K562 (cell line): ENCODE measurements around the gene ZFP62. TPM values are rescaled to one million over a fixed set of nuclear protein-coding genes. Genes with fewer than 3 reads are reported as not detected.
A peak's percentile ranks its signal among the peaks of the same experiment; 100 is the strongest.

Source experiments
- ERF ChIP-seq: fragments of 450-650 bp; formaldehyde crosslinking; IDR thresholded peaks from 2 replicates; pipeline ENCODE4 v1.4.0; 2020; ENCODE audit warnings: mild to moderate bottlenecking, mixed read lengths
- HMBOX1 ChIP-seq: sonication (generic); IDR thresholded peaks from 2 replicates; pipeline ENCODE4 v1.6.1; 2016
- PTRF ChIP-seq: fragments of 450-650 bp; IDR thresholded peaks from 2 replicates; pipeline ENCODE4 v1.6.1; 2016; ENCODE audit warnings: mild to moderate bottlenecking, missing genetic modification characterization, missing compliant biosample characterization
- RBM34 ChIP-seq: fragments of 200-400 bp; formaldehyde crosslinking; IDR thresholded peaks from 2 replicates; pipeline ENCODE4 v1.6.1; 2018; ENCODE audit warnings: low read length, borderline replicate concordance; ENCODE audit not compliant: insufficient read depth
- SRSF7 ChIP-seq: fragments of 200-400 bp; formaldehyde crosslinking; optimal IDR thresholded peaks from 2 replicates; pipeline ENCODE3; 2017; ENCODE audit warnings: mild to moderate bottlenecking, low read depth, low read length
- TGIF2 ChIP-seq: sonication (generic); formaldehyde crosslinking; IDR thresholded peaks from 2 replicates; pipeline ENCODE4 v1.8.1; 2022; ENCODE audit warnings: mild to moderate bottlenecking, missing genetic modification reagents, moderate library complexity
- YBX1 ChIP-seq: fragments of 450-650 bp; IDR thresholded peaks from 2 replicates; pipeline ENCODE4 v1.7.1; 2016; ENCODE audit warnings: mild to moderate bottlenecking
- ZC3H11A ChIP-seq: IDR thresholded peaks from 2 replicates; pipeline ENCODE4 v1.6.1; 2012; ENCODE audit warnings: low read depth, low read length, improper control_type of control experiment
- ZC3H8 ChIP-seq: fragments of 450-650 bp; IDR thresholded peaks from 2 replicates; pipeline ENCODE4 v1.6.1; 2017
- ZNF165 ChIP-seq: fragments of 250-450 bp; sonication (Bioruptor Pico); IDR thresholded peaks from 2 replicates; pipeline ENCODE4 v1.4.0; 2020; ENCODE audit warnings: borderline replicate concordance
- polyA plus RNA-seq, 8 experiments: library from polyadenylated mRNA; depleted of rRNA in 4 of 8; stranded (reverse) in 5 of 8; unstranded in 3 of 8; fragments of >200 nt; fragmentation: Nextera tagmentation in 2 of 8; fragmentation: Illumina TruSeq in 1 of 8; extraction: Ambion mirVana in 2 of 8; extraction: Trizol in 1 of 8; gene quantifications; 2 replicates each; pipeline versions ENCODE4 v1.2.1 to v1.2.3, GENCODE V29; 2011 to 2014; ENCODE audit warnings: inconsistent platforms in 1 of 8, missing spikeins in 1 of 8
- total RNA-seq, 7 experiments: library from RNA; depleted of rRNA in 6 of 7; stranded (reverse); fragments of >200 nt in 6 of 7; fragmentation: Illumina TruSeq in 2 of 7; extraction: Trizol in 2 of 7; gene quantifications; 2 replicates each; pipeline versions ENCODE4 v1.2.1 to v1.2.3, GENCODE V29; 2011 to 2021; ENCODE audit warnings: low replicate concordance in 1 of 7
- TF ChIP-seq, protein P1 (sequence below): fragments of 250-450 bp; sonication (Bioruptor Pico); IDR thresholded peaks from 2 replicates; pipeline ENCODE4 v1.4.0; 2020
- TF ChIP-seq, protein P2 (sequence below): fragments of 450-650 bp; IDR thresholded peaks from 2 replicates; pipeline ENCODE4 v1.6.1; 2017; ENCODE audit warnings: mild to moderate bottlenecking, moderate library complexity
- TF ChIP-seq, protein P3 (sequence below), 2 experiments: fragments of 450-650 bp in 1 of 2; IDR thresholded peaks; 2 replicates each; pipeline ENCODE4 v1.6.1; 2011 to 2017; ENCODE audit warnings: low read depth in 2 of 2, antibody characterized with exemption in 1 of 2, borderline replicate concordance in 1 of 2, low read length in 1 of 2, mild to moderate bottlenecking in 1 of 2, mixed read lengths in 1 of 2; ENCODE audit not compliant: control insufficient read depth in 1 of 2

The ZFP62 gene
- total and polyA plus RNA-seq, 9 of the 15 experiments (the other 6 are each of a cell fraction or from before 2014, with no cell fraction given), result 12.2 to 37.5 (median 25.0) TPM

- TF ChIP-seq, protein P1, sequence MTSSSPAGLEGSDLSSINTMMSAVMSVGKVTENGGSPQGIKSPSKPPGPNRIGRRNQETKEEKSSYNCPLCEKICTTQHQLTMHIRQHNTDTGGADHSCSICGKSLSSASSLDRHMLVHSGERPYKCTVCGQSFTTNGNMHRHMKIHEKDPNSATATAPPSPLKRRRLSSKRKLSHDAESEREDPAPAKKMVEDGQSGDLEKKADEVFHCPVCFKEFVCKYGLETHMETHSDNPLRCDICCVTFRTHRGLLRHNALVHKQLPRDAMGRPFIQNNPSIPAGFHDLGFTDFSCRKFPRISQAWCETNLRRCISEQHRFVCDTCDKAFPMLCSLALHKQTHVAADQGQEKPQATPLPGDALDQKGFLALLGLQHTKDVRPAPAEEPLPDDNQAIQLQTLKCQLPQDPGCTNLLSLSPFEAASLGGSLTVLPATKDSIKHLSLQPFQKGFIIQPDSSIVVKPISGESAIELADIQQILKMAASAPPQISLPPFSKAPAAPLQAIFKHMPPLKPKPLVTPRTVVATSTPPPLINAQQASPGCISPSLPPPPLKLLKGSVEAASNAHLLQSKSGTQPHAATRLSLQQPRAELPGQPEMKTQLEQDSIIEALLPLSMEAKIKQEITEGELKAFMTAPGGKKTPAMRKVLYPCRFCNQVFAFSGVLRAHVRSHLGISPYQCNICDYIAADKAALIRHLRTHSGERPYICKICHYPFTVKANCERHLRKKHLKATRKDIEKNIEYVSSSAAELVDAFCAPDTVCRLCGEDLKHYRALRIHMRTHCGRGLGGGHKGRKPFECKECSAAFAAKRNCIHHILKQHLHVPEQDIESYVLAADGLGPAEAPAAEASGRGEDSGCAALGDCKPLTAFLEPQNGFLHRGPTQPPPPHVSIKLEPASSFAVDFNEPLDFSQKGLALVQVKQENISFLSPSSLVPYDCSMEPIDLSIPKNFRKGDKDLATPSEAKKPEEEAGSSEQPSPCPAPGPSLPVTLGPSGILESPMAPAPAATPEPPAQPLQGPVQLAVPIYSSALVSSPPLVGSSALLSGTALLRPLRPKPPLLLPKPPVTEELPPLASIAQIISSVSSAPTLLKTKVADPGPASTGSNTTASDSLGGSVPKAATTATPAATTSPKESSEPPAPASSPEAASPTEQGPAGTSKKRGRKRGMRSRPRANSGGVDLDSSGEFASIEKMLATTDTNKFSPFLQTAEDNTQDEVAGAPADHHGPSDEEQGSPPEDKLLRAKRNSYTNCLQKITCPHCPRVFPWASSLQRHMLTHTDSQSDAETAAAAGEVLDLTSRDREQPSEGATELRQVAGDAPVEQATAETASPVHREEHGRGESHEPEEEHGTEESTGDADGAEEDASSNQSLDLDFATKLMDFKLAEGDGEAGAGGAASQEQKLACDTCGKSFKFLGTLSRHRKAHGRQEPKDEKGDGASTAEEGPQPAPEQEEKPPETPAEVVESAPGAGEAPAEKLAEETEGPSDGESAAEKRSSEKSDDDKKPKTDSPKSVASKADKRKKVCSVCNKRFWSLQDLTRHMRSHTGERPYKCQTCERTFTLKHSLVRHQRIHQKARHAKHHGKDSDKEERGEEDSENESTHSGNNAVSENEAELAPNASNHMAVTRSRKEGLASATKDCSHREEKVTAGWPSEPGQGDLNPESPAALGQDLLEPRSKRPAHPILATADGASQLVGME, result peak; percentile 65; the same call in 1 of the 2 replicates
- TF ChIP-seq HMBOX1 (no peak), YBX1 (no peak), PTRF (tag) (no peak), ZC3H11A (no peak), RBM34 (no peak), ZC3H8 (no peak), TGIF2 (CRISPR knock-in tag) (no peak), ERF (CRISPR knock-in tag) (0 out of 2 replicates have a peak, but pooled peaks have one; percentile 47), ZNF165 (CRISPR knock-in tag) (no peak), SRSF7 (no peak)
- TF ChIP-seq, protein P2, sequence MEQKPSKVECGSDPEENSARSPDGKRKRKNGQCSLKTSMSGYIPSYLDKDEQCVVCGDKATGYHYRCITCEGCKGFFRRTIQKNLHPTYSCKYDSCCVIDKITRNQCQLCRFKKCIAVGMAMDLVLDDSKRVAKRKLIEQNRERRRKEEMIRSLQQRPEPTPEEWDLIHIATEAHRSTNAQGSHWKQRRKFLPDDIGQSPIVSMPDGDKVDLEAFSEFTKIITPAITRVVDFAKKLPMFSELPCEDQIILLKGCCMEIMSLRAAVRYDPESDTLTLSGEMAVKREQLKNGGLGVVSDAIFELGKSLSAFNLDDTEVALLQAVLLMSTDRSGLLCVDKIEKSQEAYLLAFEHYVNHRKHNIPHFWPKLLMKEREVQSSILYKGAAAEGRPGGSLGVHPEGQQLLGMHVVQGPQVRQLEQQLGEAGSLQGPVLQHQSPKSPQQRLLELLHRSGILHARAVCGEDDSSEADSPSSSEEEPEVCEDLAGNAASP, result no peak
- TF ChIP-seq, protein P3, sequence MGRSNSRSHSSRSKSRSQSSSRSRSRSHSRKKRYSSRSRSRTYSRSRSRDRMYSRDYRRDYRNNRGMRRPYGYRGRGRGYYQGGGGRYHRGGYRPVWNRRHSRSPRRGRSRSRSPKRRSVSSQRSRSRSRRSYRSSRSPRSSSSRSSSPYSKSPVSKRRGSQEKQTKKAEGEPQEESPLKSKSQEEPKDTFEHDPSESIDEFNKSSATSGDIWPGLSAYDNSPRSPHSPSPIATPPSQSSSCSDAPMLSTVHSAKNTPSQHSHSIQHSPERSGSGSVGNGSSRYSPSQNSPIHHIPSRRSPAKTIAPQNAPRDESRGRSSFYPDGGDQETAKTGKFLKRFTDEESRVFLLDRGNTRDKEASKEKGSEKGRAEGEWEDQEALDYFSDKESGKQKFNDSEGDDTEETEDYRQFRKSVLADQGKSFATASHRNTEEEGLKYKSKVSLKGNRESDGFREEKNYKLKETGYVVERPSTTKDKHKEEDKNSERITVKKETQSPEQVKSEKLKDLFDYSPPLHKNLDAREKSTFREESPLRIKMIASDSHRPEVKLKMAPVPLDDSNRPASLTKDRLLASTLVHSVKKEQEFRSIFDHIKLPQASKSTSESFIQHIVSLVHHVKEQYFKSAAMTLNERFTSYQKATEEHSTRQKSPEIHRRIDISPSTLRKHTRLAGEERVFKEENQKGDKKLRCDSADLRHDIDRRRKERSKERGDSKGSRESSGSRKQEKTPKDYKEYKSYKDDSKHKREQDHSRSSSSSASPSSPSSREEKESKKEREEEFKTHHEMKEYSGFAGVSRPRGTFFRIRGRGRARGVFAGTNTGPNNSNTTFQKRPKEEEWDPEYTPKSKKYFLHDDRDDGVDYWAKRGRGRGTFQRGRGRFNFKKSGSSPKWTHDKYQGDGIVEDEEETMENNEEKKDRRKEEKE (IDR thresholded peaks at IDR 0.05; ENCODE audit: borderline replicate concordance in 1 of 2, control insufficient read depth in 1 of 2, low read depth in 2 of 2, low read length in 1 of 2), result no peak
Observed at GRCh38 chr5:180802325-180803180, 58.5 kb downstream of the ZFP62 start, which contains the start of gene MGAT1 (continued).
